ENCODE data around the gene ZBTB46. TPM values are rescaled to one million over a fixed set of nuclear protein-coding genes. Genes with fewer than 3 reads are reported as not detected.
A peak's percentile ranks its signal among the peaks of the same experiment; 100 is the strongest.

ZBTB46 gene
- polyA plus RNA-seq, 1 experiment: 2.0 TPM

DNA sequence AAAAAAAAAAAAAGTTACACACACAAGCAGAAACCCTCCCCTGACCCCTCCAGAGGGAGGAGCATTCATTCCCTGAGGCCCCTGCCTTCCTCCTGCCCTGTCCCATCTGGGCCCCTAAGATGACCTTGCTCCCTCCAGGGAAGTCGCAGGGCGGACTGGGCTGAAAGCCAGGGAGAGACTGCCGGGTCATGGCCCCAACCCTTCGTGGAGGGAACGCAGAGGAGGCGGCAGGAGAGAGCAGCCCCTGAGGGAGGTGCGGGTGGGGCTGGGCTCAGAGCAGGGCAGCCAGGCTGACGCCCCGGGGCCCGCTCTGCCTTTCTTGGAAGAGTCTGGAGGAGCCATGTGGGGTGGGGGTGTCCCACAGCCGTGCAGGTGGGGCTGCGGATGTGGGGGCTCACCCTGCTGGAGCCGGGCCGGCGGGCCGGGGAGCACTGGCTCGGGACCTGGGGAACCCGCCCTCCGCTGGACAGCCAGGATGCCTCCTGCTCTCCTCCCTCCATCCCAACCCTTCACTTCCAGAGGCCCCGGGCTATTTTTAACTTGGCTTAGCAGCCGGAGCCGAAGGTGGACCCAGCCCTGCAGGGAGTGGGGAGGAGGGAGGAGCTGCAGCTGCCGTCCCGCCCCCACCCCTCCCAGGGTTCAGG lies 15.2 kb upstream of the ZBTB46 start:
- no peak for DNase-seq (ENCODE audit: low read depth, low spot score)
- Histone ChIP-seq H3K27me3 (ENCODE audit: control insufficient read depth, insufficient read depth, low read length) (peaks cover 2% of the 10 kb centered on the region), H3K9me3 (ENCODE audit: control insufficient read depth, insufficient read depth, low read length) (no peaks in the 10 kb centered on the region; the same call in 1 of the 2 replicates), H3K27ac (ENCODE audit: low read depth, low read length) (no peak overlapping the region), H3K4me3 (ENCODE audit: low read depth, low read length) (peak overlapping the region; percentile 17; the same call in 1 of the 2 replicates)
- TF ChIP-seq, protein P1, sequence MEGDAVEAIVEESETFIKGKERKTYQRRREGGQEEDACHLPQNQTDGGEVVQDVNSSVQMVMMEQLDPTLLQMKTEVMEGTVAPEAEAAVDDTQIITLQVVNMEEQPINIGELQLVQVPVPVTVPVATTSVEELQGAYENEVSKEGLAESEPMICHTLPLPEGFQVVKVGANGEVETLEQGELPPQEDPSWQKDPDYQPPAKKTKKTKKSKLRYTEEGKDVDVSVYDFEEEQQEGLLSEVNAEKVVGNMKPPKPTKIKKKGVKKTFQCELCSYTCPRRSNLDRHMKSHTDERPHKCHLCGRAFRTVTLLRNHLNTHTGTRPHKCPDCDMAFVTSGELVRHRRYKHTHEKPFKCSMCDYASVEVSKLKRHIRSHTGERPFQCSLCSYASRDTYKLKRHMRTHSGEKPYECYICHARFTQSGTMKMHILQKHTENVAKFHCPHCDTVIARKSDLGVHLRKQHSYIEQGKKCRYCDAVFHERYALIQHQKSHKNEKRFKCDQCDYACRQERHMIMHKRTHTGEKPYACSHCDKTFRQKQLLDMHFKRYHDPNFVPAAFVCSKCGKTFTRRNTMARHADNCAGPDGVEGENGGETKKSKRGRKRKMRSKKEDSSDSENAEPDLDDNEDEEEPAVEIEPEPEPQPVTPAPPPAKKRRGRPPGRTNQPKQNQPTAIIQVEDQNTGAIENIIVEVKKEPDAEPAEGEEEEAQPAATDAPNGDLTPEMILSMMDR (IDR thresholded peaks at IDR 0.05; ENCODE audit: low read depth, low read length): no peak
- ChIA-PET CTCF (interaction anchor here (0.6 to 0.7 kb wide), 2 partner anchors 18 to 947 kb away, joined by 3 to 5 read pairs; no protein-coding TSS in a partner anchor), POLR2A (interaction anchor here (0.7 to 1.4 kb wide), 2 partner anchors 12 to 106 kb away, joined by 4 to 6 read pairs; no protein-coding TSS in a partner anchor)

DNA sequence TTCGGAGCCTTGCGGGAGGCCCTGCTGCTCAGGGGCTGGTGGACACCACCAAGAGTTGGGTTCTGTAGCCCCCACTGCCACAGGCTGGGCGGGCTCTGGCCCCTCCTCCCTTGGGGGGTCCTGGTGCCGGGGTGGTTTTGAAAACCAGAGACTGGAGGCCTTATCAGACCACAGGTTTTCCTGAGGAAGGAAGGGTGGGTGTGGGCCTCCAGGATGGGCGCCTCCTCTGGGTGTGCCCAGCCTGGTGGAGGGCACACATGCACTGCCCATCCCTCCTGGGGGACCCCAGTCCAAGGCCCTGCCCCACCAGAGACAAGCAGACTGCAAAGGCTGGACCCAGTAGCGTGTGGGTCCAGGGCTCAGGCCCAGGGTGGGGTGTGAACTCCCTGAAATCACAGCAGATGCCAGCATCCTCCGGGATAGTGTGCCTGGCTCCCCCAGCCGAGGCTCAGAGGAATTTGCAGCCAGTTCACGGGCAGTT lies 13.5 kb upstream of the ZBTB46 start:
- H3K9me3 ChIP-seq (ENCODE audit: control insufficient read depth, insufficient read depth, low read length): no peaks in the 10 kb centered on the region; the same call in 1 of the 2 replicates
- CTCF ChIA-PET: no interaction called here
- no peak overlapping the region for H3K4me3 ChIP-seq (ENCODE audit: low read depth, low read length)
- H3K27ac ChIP-seq (ENCODE audit: low read depth, low read length): no peak overlapping the region
- POLR2A ChIA-PET: no interaction called here
- TF ChIP-seq, protein P1 (IDR thresholded peaks at IDR 0.05; ENCODE audit: low read depth, low read length): no peak
- no peak for DNase-seq (ENCODE audit: low read depth, low spot score)
- H3K27me3 ChIP-seq (ENCODE audit: control insufficient read depth, insufficient read depth, low read length): peaks cover 2% of the 10 kb centered on the region

DNA sequence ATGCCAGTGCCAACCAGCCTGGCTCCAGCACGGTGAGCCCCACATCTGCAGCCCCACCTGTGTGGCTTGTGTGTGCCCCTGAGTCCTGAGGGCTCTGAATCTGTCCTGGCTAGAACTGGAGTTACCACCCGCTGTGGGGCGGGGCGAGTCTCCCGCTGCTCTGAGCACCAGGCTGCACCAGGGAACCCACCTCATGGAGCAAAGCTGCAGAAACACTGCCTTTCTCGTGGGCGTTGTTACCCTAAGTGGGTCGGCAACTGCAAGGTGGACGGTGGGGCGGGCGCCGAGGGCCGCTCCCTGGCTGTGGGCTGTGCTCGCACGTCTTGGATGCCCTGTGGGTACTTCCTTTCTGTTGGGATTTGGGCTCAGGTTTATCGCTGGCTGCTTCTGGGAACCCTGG lies 12.7 kb upstream of the ZBTB46 start:
- ChIA-PET POLR2A (no interaction called here), CTCF (no interaction called here)
- Histone ChIP-seq H3K4me3 (ENCODE audit: low read depth, low read length) (no peak overlapping the region), H3K27me3 (ENCODE audit: control insufficient read depth, insufficient read depth, low read length) (peaks cover 2% of the 10 kb centered on the region), H3K9me3 (ENCODE audit: control insufficient read depth, insufficient read depth, low read length) (no peaks in the 10 kb centered on the region; the same call in 1 of the 2 replicates), H3K27ac (ENCODE audit: low read depth, low read length) (no peak overlapping the region)
- no peak for DNase-seq (ENCODE audit: low read depth, low spot score)
- TF ChIP-seq, protein P1 (IDR thresholded peaks at IDR 0.05; ENCODE audit: low read depth, low read length): no peak

DNA sequence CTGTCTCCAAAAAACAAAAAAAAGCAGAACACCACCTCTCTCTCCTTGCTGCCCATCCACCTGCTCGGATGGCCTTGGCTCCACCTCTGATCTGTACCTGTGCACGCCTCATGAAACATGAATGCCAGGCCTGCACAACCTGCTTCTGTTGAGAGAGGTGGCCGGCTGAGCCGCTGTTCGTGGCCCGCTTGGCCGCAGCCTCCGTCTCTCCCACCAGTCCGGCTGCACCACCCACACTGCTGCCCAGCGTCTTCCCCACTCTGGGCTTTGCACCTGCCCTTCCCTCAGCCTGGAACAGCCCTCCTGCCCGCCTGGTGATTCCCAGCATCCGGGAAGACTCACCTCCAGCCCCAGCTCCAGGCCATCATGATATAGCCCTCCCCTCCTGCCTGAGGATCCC lies 12.2 kb upstream of the ZBTB46 start:
- POLR2A ChIA-PET: no interaction called here
- H3K27ac ChIP-seq (ENCODE audit: low read depth, low read length): no peak overlapping the region
- H3K9me3 ChIP-seq (ENCODE audit: control insufficient read depth, insufficient read depth, low read length): no peaks in the 10 kb centered on the region; the same call in 1 of the 2 replicates
- H3K27me3 ChIP-seq (ENCODE audit: control insufficient read depth, insufficient read depth, low read length): peaks cover 2% of the 10 kb centered on the region
- no peak for DNase-seq (ENCODE audit: low read depth, low spot score)
- no peak overlapping the region for H3K4me3 ChIP-seq (ENCODE audit: low read depth, low read length)
- CTCF ChIA-PET: no interaction called here
- TF ChIP-seq, protein P1 (IDR thresholded peaks at IDR 0.05; ENCODE audit: low read depth, low read length): no peak

DNA sequence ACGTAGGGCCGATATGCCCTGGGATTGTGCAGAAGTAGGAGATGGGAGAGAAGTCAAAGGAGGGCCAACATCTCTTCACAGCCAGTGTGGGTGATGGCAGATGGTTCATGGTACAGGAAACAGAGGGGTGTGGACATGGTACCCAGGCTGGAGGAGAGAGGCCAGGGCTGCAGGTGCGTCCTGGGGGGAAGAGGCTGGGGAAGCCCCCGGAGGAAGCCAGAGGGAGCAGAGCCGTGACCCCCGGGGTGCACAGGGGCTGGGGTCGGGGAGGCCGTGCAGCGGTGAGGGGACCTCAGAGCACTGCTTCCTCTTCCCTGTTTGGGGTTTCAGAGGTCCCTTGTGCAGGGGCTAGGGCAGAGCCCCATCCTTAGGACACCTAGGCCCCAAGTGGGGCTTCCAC lies 11.2 kb upstream of the ZBTB46 start:
- no peak for DNase-seq (ENCODE audit: low read depth, low spot score)
- CTCF ChIA-PET: no interaction called here
- Histone ChIP-seq H3K27ac (ENCODE audit: low read depth, low read length) (no peak overlapping the region), H3K4me3 (ENCODE audit: low read depth, low read length) (no peak overlapping the region), H3K9me3 (ENCODE audit: control insufficient read depth, insufficient read depth, low read length) (no peaks in the 10 kb centered on the region; the same call in 1 of the 2 replicates), H3K27me3 (ENCODE audit: control insufficient read depth, insufficient read depth, low read length) (peaks cover 2% of the 10 kb centered on the region)
- TF ChIP-seq, protein P1 (IDR thresholded peaks at IDR 0.05; ENCODE audit: low read depth, low read length): no peak
- POLR2A ChIA-PET: no interaction called here
